Measurements from ENCODE around the gene UPF1. TPM values are rescaled to one million over a fixed set of nuclear protein-coding genes. Genes with fewer than 3 reads are reported as not detected.

UPF1 gene
- total and polyA plus RNA-seq, 4 donors: 48.3 to 89.2 (median 64.5) TPM

DNA sequence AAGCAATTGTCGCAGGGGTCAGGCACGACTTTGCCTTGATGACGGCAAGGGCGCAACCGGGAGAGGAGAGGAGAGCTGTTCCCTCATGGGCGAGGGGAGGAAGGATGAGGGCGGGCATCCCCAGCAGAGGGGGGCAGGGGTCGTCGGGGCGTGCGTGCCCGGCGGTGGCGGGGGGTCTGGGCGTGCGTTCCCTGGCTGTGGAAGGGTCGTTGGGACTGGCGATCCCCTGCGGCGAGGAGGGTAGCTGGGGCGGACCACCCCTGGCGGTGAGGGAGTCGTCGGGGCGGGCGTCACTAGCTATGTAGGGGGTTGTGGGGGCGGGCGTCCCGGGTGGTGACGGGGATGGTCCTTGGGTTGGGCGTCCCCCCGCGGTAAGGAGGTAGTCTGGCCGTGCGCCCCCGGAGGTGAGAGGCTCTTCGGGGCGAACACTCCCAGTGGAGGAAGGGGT lies 42.3 kb upstream of the UPF1 start:
- DNase-seq: no peak
- no peak overlapping the region for H3K9ac ChIP-seq (ENCODE audit: insufficient read depth in 1 of 2, low read length in 2 of 2)
- peaks cover 0 to 75% (median 55%) of the 10 kb centered on the region in 3 donors for H3K27me3 ChIP-seq (ENCODE audit: control insufficient read depth in 3 of 3, insufficient read depth in 3 of 3, low read length in 2 of 3)
- TF ChIP-seq, protein P1, sequence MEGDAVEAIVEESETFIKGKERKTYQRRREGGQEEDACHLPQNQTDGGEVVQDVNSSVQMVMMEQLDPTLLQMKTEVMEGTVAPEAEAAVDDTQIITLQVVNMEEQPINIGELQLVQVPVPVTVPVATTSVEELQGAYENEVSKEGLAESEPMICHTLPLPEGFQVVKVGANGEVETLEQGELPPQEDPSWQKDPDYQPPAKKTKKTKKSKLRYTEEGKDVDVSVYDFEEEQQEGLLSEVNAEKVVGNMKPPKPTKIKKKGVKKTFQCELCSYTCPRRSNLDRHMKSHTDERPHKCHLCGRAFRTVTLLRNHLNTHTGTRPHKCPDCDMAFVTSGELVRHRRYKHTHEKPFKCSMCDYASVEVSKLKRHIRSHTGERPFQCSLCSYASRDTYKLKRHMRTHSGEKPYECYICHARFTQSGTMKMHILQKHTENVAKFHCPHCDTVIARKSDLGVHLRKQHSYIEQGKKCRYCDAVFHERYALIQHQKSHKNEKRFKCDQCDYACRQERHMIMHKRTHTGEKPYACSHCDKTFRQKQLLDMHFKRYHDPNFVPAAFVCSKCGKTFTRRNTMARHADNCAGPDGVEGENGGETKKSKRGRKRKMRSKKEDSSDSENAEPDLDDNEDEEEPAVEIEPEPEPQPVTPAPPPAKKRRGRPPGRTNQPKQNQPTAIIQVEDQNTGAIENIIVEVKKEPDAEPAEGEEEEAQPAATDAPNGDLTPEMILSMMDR (IDR thresholded peaks at IDR 0.05; ENCODE audit: control extremely low read depth, extremely low read depth): no peak
- H3K9me3 ChIP-seq (ENCODE audit: control insufficient read depth in 4 of 4, insufficient read depth in 3 of 4, low read length in 3 of 4): peaks cover 0 to 4% (median 0%) of the 10 kb centered on the region in 4 donors
- ATAC-seq (ENCODE audit: insufficient read depth, low FRiP score): no peak
- 5% methylated on average over 36 to 38 of the region's 38 CpGs for WGBS, 2 donors
- H3K36me3 ChIP-seq (ENCODE audit: control insufficient read depth in 4 of 4, insufficient read depth in 4 of 4, low read length in 4 of 4): no peaks in the 10 kb centered on the region
- H3K4me1 ChIP-seq (ENCODE audit: control insufficient read depth in 5 of 5, insufficient read depth in 5 of 5, low read length in 5 of 5): peaks cover 0 to 25% (median 0%) of the 10 kb centered on the region in 5 donors
- no peak overlapping the region for H3K27ac ChIP-seq (ENCODE audit: low read depth in 1 of 2, low read length in 1 of 2)
- H3K4me3 ChIP-seq: no peak overlapping the region

DNA sequence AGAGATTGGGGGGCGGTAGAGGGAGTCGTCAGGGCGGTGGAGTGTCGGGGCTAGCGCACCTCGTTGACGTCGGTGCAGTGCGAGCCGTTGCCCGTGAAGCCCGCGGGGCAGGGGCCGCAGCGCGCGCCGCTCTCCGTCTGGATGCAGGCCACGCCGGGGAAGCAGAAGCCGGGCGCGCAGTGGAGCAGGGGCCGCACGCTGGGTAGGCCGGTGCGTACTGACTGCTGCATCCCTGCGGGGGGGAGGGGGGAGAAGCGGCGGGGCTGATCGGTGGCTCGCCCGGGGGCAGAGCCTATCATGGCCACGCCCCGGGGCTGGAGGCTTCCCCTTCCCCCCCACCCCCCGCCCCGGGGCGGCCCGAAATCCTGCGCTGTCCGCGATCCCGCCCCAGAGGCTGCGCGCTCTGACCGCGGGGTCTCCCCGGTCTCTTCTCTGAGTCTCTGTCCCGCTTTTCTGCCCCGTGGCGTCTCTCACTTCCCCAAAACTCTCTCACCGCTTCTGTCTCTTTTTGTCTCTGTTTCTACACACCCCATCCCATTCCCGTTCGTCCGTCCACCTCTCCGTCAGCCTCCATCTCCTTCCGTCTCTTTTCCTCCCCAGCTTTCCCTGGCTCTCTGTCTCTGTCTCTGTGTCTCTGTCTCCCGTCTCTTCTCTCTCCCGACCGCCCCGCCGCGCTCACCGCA lies 41.7 kb upstream of the UPF1 start:
- H3K4me1 ChIP-seq (ENCODE audit: control insufficient read depth in 5 of 5, insufficient read depth in 5 of 5, low read length in 5 of 5): peaks cover 0 to 25% (median 0%) of the 10 kb centered on the region in 5 donors
- no peak overlapping the region for H3K27ac ChIP-seq (ENCODE audit: low read depth in 1 of 2, low read length in 1 of 2)
- WGBS, 2 donors: 1 to 2% methylated on average over 45 to 63 of the region's 65 CpGs
- peaks cover 0 to 4% (median 0%) of the 10 kb centered on the region in 4 donors for H3K9me3 ChIP-seq (ENCODE audit: control insufficient read depth in 4 of 4, insufficient read depth in 3 of 4, low read length in 3 of 4)
- H3K27me3 ChIP-seq (ENCODE audit: control insufficient read depth in 3 of 3, insufficient read depth in 3 of 3, low read length in 2 of 3): peaks cover 0 to 77% (median 56%) of the 10 kb centered on the region in 3 donors
- ATAC-seq (ENCODE audit: insufficient read depth, low FRiP score) (no peak), DNase-seq (no peak)
- TF ChIP-seq, protein P1 (IDR thresholded peaks at IDR 0.05; ENCODE audit: control extremely low read depth, extremely low read depth): no peak
- no peaks in the 10 kb centered on the region for H3K36me3 ChIP-seq (ENCODE audit: control insufficient read depth in 4 of 4, insufficient read depth in 4 of 4, low read length in 4 of 4)
- no peak overlapping the region for H3K9ac ChIP-seq (ENCODE audit: insufficient read depth in 1 of 2, low read length in 2 of 2)
- no peak overlapping the region for H3K4me3 ChIP-seq

DNA sequence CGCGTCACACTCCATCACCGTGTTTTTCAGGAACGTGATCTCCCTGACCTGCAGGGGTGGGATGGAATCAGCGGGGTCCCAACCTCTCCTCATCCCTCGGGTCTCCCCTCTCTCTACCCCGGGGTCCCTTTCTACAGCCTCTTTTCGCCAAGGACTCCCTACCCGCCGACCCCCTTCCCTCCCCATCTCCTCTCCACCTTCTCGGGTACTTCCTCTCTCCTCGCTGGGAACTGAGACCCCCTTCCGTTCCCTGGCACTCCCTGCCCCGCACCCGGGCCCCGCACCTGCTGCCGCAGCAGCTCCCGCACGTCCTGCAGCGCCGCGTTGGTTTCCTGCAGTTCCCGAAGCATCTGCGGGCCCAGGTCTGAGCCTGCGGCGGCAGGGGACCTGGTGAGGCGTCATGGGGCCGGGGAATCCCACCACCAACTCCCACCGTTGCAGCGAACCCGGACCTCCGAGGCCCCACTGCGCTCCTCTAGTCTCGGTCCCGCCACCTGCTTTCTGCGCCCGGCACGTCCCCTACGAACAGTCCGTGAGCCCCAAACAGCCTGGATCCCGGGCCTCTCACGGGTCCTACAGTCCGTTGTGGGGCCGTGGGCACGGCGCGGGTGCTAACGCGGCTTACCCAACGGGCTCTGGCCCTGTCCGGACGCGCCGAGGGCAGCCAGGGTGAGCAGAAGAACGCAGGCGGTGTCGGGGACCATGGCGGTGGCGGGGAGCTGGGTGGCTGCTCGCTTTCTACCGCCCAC lies 41.0 kb upstream of the UPF1 start, which contains the start of gene COMP:
TSS of gene COMP (minus strand) at position 740 of the 749 bp plus-strand sequence. CDS start at position 704, 36 bp downstream.
- H3K27ac ChIP-seq (ENCODE audit: low read depth in 1 of 2, low read length in 1 of 2): no peak within 1 kb of the TSS
- H3K9ac ChIP-seq (ENCODE audit: insufficient read depth in 1 of 2, low read length in 2 of 2): no peak within 1 kb of the TSS
- TF ChIP-seq, protein P1 (IDR thresholded peaks at IDR 0.05; ENCODE audit: control extremely low read depth, extremely low read depth): no peak
- 4 to 5% methylated on average over 61 of the region's 61 CpGs for WGBS, 2 donors
- H3K9me3 ChIP-seq (ENCODE audit: control insufficient read depth in 4 of 4, insufficient read depth in 3 of 4, low read length in 3 of 4): peaks cover 0 to 4% (median 0%) of the 10 kb centered on the region in 4 donors
- H3K4me1 ChIP-seq (ENCODE audit: control insufficient read depth in 5 of 5, insufficient read depth in 5 of 5, low read length in 5 of 5): peaks cover 0 to 28% (median 0%) of the 10 kb centered on the region in 5 donors
- H3K4me3 ChIP-seq: no peak within 1 kb of the TSS
- H3K36me3 ChIP-seq (ENCODE audit: control insufficient read depth in 4 of 4, insufficient read depth in 4 of 4, low read length in 4 of 4): no peaks in the 10 kb centered on the region
- DNase-seq (no peak), ATAC-seq (ENCODE audit: insufficient read depth, low FRiP score) (no peak)
- peaks cover 0 to 72% (median 53%) of the 10 kb centered on the region in 3 donors for H3K27me3 ChIP-seq (ENCODE audit: control insufficient read depth in 3 of 3, insufficient read depth in 3 of 3, low read length in 2 of 3)
